Left lung (tissue), 10 donors: ENCODE measurements around the gene KIF6. TPM values are rescaled to one million over a fixed set of nuclear protein-coding genes. Genes with fewer than 3 reads are reported as not detected.
"Not testable (repeated sequence)": the region's sequence is repeated elsewhere in the genome, so short reads cannot be mapped to it uniquely, and the experiment has no call there.

ENCODE experiments used
- ATAC-seq: fragments of 200-7000 bp; cut with Tn5 transposase; one replicate; pipeline ENCODE4 v1.9.1; 2020; ENCODE audit warnings: moderate library complexity
- DNase-seq, 4 donors: peaks; one replicate each; pipeline ENCODE4 v3.0.0-alpha.2; 2013 to 2020
- H3K27ac ChIP-seq, 2 donors: fragments of 200-600 bp; sonication (generic) in 1 of 2; one replicate each; pipeline versions ENCODE4 v1.5.0 to v1.8.0; 2020 to 2021
- H3K27me3 ChIP-seq, 2 donors: fragments of 200-600 bp; sonication (generic) in 1 of 2; one replicate each; pipeline versions ENCODE4 v1.5.0 to v1.8.0; 2020 to 2021
- H3K36me3 ChIP-seq, 2 donors: fragments of 200-600 bp; sonication (generic) in 1 of 2; one replicate each; pipeline versions ENCODE4 v1.5.0 to v1.8.0; 2020 to 2021
- H3K4me1 ChIP-seq, 2 donors: fragments of 200-600 bp; one replicate each; pipeline ENCODE4 v1.8.0; 2021
- H3K4me3 ChIP-seq, 2 donors: fragments of 200-600 bp; sonication (generic) in 1 of 2; one replicate each; pipeline versions ENCODE4 v1.5.0 to v1.8.0; 2020 to 2021; ENCODE audit warnings: mild to moderate bottlenecking in 1 of 2
- H3K9me3 ChIP-seq, 2 donors: fragments of 200-600 bp; sonication (generic) in 1 of 2; one replicate each; pipeline versions ENCODE4 v1.5.0 to v1.8.0; 2020 to 2021
- CTCF ChIP-seq, 2 donors: fragments of 200-600 bp; sonication (generic) in 1 of 2; IDR thresholded peaks; one replicate each; pipeline versions ENCODE4 v1.5.0 to v1.8.0; 2021; ENCODE audit warnings: antibody characterized with exemption in 2 of 2
- intact Hi-C, 2 donors: fragments of 100-400 bp; cut with DNase I; formaldehyde crosslinking; loops; one replicate each; pipeline versions ENCODE4 v1.11.2 to v1.14.2; 2022
- polyA plus RNA-seq, 6 donors: library from polyadenylated mRNA; unstranded; fragments of 120-200 nt; gene quantifications; one replicate each; pipeline ENCODE4 v1.2.1, GENCODE V29; 2013; ENCODE audit not compliant: insufficient read length in 6 of 6
- total RNA-seq, 2 donors: library from RNA; stranded (reverse); fragmentation: NEBNext Ultra II Directional; extraction: Animal tissue kit (Norgen Biotek cat#: 25700); gene quantifications; one replicate each; pipeline ENCODE4 v1.2.1, GENCODE V29; 2021
- donor health status: DM: no; HTN: yes; CAD: no.
- donor health status: DM: no; HTN: no; CAD: no.

The KIF6 gene
- total and polyA plus RNA-seq, 8 donors = 0.93 to 4.4 (median 2.8) TPM

GRCh38 chr6:39733704-39734103 lies 8.5 kb upstream of the KIF6 start:
- H3K27me3 ChIP-seq = no peaks in the 10 kb centered on the region
- H3K4me3 ChIP-seq = no peak overlapping the region
- no peak overlapping the region for H3K27ac ChIP-seq
- TF ChIP-seq CTCF (IDR thresholded peaks at IDR 0.05) = no peak
- no peak for DNase-seq
- intact Hi-C loops = no loop called here
- no peaks in the 10 kb centered on the region for H3K9me3 ChIP-seq
- no peaks in the 10 kb centered on the region for H3K36me3 ChIP-seq
- H3K4me1 ChIP-seq = no peaks in the 10 kb centered on the region
- no peak for ATAC-seq

- intact Hi-C loops = no loop called here
- no peak for DNase-seq
These were observed 6.4 kb upstream of the KIF6 start for GRCh38 chr6:39731565-39731964.

GRCh38 chr6:39729945-39730344 lies 4.7 kb upstream of the KIF6 start:
- Histone ChIP-seq H3K27me3 (no peaks in the 10 kb centered on the region), H3K9me3 (no peaks in the 10 kb centered on the region), H3K27ac (no peak overlapping the region), H3K4me3 (no peak overlapping the region), H3K4me1 (no peaks in the 10 kb centered on the region), H3K36me3 (no peaks in the 10 kb centered on the region)
- no peak for TF ChIP-seq CTCF (IDR thresholded peaks at IDR 0.05)
- intact Hi-C loops = no loop called here
- ATAC-seq = no peak
- no peak for DNase-seq

More at GRCh38 chr6:39731565-39731964, 6.4 kb upstream of the KIF6 start:
- TF ChIP-seq CTCF (IDR thresholded peaks at IDR 0.05) = no peak
- H3K4me1 ChIP-seq = no peaks in the 10 kb centered on the region
- H3K36me3 ChIP-seq = no peaks in the 10 kb centered on the region
- H3K4me3 ChIP-seq = no peak overlapping the region
- no peak for ATAC-seq
- H3K27me3 ChIP-seq = no peaks in the 10 kb centered on the region
- H3K27ac ChIP-seq = no peak overlapping the region
- no peaks in the 10 kb centered on the region for H3K9me3 ChIP-seq

GRCh38 chr6:39725632-39725997 lies 407 bp upstream of the KIF6 start:
- Histone ChIP-seq H3K9me3 (no peaks in the 10 kb centered on the region), H3K27me3 (no peaks in the 10 kb centered on the region), H3K4me3 (peak overlapping the region in 1 of 2 donors; percentile 77), H3K36me3 (no peaks in the 10 kb centered on the region), H3K27ac (peak overlapping the region in 1 of 2 donors; percentile 70), H3K4me1 (no peaks in the 10 kb centered on the region)
- TF ChIP-seq CTCF (IDR thresholded peaks at IDR 0.05) = no peak
- DNase-seq = no peak
- intact Hi-C loops = no loop called here
- no peak for ATAC-seq

GRCh38 chr6:39723350-39723749 lies 1.9 kb downstream of the KIF6 start:
- H3K27me3 ChIP-seq, DNase-seq, H3K36me3 ChIP-seq, H3K9me3 ChIP-seq, ATAC-seq, H3K4me3 ChIP-seq, H3K4me1 ChIP-seq, intact Hi-C loops, H3K27ac ChIP-seq: not testable (repeated sequence)

- no peak overlapping the region for H3K4me3 ChIP-seq
- DNase-seq = no peak
- no peaks in the 10 kb centered on the region for H3K36me3 ChIP-seq
- no peaks in the 10 kb centered on the region for H3K27me3 ChIP-seq
- TF ChIP-seq CTCF (IDR thresholded peaks at IDR 0.05) = no peak
- intact Hi-C loops = no loop called here
- no peak overlapping the region for H3K27ac ChIP-seq
- H3K9me3 ChIP-seq = no peaks in the 10 kb centered on the region
- no peak for ATAC-seq
- H3K4me1 ChIP-seq = no peaks in the 10 kb centered on the region
These were observed 10.4 kb downstream of the KIF6 start for GRCh38 chr6:39714802-39715201.
